Stimulated activated CD4-positive, alpha-beta T cell treated with anti-CD3 and anti-CD28 coated beads, TNF-alpha, amount 100 ng/mL, for 24 hours (primary cell): ENCODE results near the gene RNASEH2B.

Experiments
- DNase-seq, 3 experiments: peaks; one replicate each; pipeline ENCODE4 v3.0.0-alpha.2; 2020; ENCODE audit warnings: low read depth in 3 of 3

Gene RNASEH2B

GRCh38 chr13:50995854-50996253 lies 86.3 kb downstream of the RNASEH2B start:
- DNase-seq, result no peak

GRCh38 chr13:50998326-50998725 lies 88.7 kb downstream of the RNASEH2B start:
- no peak for DNase-seq

GRCh38 chr13:50999641-51000040 lies 90.0 kb downstream of the RNASEH2B start:
- DNase-seq, result no peak

DNA sequence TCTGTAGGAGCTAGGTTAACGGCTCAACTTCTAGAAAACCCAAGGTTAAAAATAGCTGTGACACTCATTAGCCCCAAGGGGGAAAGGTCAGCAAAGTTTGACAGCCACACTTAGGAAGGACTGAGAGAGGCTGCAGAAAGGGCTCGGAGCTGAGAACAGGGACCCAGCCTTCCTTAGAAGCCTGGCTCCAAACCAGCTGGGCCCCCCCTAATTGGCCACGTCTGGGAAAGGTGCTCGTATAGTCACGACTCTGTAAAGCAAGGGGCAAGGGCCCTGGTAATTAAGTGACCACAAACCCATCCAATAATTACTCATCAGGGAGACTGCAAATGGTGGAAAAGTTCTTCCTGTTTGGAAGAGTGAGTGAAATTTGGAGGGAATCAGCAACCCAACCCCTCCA lies 90.5 kb downstream of the RNASEH2B start:
- DNase-seq, result no peak

DNA sequence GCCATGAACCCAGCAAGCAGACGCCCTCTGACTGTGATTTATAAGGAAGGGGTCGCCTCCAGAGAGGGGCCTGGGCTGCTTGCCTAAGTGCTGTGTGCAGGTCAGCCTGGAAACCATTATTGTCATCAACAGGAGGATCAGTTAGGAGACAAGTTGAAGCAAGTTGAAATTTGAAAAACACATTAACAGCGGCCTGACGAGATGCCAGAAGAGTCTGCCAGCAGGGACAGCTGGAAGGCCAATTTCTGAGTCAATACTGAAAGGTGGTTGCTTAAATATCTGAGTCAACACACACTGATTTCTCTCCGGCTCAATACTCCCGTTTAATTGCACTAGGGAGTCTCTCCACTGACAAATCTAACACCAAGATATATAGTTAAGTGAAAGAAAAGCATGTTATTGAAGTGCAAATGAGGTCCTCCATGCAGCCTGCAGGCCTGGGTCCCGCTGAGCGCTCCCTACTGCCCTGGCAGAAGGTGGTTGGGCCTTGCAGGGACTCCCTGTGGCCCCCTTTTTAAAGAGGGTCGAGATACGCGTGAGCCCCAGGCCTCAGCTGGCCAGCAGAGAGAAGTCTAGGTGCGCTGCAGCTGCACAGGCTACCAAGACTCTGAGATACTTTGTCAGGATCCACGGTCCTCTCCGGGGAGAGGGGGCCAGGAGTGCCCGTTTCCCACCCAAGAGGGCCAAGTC lies 91.1 kb downstream of the RNASEH2B start:
- no peak for DNase-seq

- DNase-seq, result no peak
Measured at GRCh38 chr13:51001335-51001734, 91.7 kb downstream of the RNASEH2B start.

DNA sequence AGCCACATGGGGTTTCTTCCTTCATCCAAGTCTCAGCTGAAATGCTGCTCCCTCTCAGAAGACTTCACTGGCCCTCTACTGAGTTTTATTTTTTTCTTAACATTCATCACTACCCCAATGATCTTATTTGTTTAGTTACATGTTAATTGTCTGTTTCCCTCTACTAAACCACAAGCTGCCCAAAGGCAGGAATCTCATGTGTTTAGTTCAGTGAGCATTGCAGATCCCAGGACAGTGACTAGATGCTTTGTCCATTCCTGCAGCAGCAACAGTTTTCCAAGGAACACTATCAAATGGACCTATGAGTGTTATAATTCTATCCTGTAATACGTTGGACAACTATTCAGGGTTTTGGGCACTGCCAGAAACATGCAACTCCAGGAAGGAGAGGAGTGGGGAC lies 93.1 kb downstream of the RNASEH2B start:
- no peak for DNase-seq

DNA sequence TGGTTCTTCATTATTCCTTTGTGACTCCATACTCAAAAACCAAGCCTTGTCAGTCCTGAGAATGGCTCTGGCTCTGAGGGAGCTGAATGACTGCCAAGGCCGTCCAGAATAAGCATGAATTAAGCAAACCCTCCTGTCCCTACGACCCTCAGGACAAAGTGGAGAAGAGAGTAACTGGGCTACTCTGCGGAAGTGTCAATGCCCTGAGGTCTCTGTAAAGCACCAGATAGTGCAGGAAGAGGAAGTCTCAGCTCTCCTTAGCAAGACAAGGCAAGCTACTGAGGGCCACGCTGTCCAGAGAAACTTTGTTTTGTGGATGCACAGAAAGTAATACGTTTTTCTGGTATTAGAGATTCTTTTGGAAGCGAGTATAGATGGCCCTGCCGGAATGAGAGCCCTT lies 94.1 kb downstream of the RNASEH2B start:
- no peak for DNase-seq

- no peak for DNase-seq
Measured at GRCh38 chr13:51004111-51004865, 94.7 kb downstream of the RNASEH2B start.

DNA sequence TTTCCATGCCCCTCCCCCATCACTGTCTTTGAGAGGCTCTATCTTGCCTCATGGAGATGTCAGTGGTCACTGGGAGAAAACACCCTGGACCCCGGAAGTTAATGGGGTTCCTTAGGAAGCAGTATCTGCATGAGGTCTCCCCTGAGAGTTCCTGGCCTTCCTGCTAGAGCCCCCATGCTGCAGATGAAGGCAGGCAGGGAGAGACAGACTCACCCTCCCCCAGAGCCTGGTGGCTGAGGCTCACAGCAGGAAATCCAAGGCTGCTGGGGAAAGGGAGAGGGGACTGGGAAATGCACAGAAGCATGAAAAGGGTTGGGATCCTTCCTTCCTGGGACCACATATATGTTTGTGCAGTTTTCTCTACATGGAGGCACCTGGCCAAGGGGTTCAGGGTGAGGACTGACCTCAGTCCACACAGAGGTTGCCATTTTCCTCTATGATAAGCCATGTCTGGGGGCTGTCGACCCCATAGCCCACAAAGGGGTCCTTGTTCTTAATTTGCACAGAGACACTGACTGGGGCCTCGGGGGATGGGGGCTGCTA lies 95.4 kb downstream of the RNASEH2B start:
- no peak for DNase-seq

- DNase-seq, result no peak
Measured at GRCh38 chr13:51005566-51005965, 96.0 kb downstream of the RNASEH2B start.
